A549 (cell line): ENCODE data around the gene GDI2. TPM values are rescaled to one million over a fixed set of nuclear protein-coding genes. Genes with fewer than 3 reads are reported as not detected.
A peak's percentile ranks its signal among the peaks of the same experiment; 100 is the strongest.

Experiments used
- ATAC-seq, 2 experiments: fragments of 200-7000 bp in 1 of 2; fragments of >200 bp in 1 of 2; cut with Nextera tagmentation in 1 of 2; cut with Tn5 transposase in 1 of 2; 3 replicates each; pipeline versions ENCODE4 v1.8.0 to v1.9.1; 2018 to 2020; ENCODE audit warnings: mild to moderate bottlenecking in 1 of 2, moderate library complexity in 1 of 2
- CTCF ChIA-PET: fragments of 300-600 bp; sonication (Branson Sonifier 250); formaldehyde crosslinking; extraction: SDS; loops from one replicate; lab custom pipeline; 2021; ENCODE audit warnings: antibody characterized with exemption, inconsistent platforms; lab: Yijun Ruan, JAX
- POLR2A ChIA-PET: fragments of 350-600 bp; formaldehyde crosslinking; extraction: SDS; loops from one replicate; lab custom pipeline; 2021; ENCODE audit warnings: antibody characterized with exemption, inconsistent platforms; lab: Yijun Ruan, JAX
- DNase-seq, 2 experiments: peaks; one replicate each; pipeline versions ENCODE4 v3.0.0 to v3.0.0-alpha.2; 2011 to 2016; ENCODE audit warnings: low read depth in 1 of 2, low spot score in 1 of 2
- FAIRE-seq: peaks from 2 replicates; lab custom pipeline; 2011; peaks lifted over from hg19 to GRCh38; lab: Jason Lieb, UNC
- H3K27ac ChIP-seq, 2 experiments: fragments of >200 bp; sonication (Bioruptor Twin); formaldehyde crosslinking; 3 replicates each; pipeline ENCODE4 v1.5.1; 2016 to 2017
- H3K4me1 ChIP-seq: fragments of >200 bp; sonication (Bioruptor Twin); formaldehyde crosslinking; 3 replicates; pipeline ENCODE4 v1.6.1; 2016
- H3K4me2 ChIP-seq: fragments of >200 bp; sonication (Bioruptor Twin); formaldehyde crosslinking; 3 replicates; pipeline ENCODE4 v1.6.1; 2016
- H3K4me3 ChIP-seq: fragments of >200 bp; sonication (Bioruptor Twin); formaldehyde crosslinking; 3 replicates; pipeline ENCODE4 v1.5.1; 2016
- H3K9me3 ChIP-seq: fragments of >200 bp; sonication (Bioruptor Twin); formaldehyde crosslinking; 3 replicates; pipeline ENCODE4 v1.6.1; 2016
- BHLHE40 ChIP-seq: IDR thresholded peaks from 2 replicates; pipeline ENCODE4 v1.6.1; 2012; ENCODE audit warnings: low read depth, low read length, inconsistent platforms
- CBX2 ChIP-seq: fragments of 200-600 bp; sonication (generic); IDR thresholded peaks from 2 replicates; pipeline ENCODE4 v1.6.1; 2016; ENCODE audit warnings: low read depth, mild to moderate bottlenecking, borderline replicate concordance
- CBX8 ChIP-seq: fragments of 200-600 bp; sonication (generic); IDR thresholded peaks from 2 replicates; pipeline ENCODE4 v1.6.1; 2016
- CHD2 ChIP-seq: fragments of 150-350 bp; IDR thresholded peaks from 2 replicates; pipeline ENCODE4 v1.6.1; 2014; ENCODE audit warnings: low read length; ENCODE audit not compliant: partially characterized antibody
- EHF ChIP-seq: fragments of 250-450 bp; sonication (Bioruptor Pico); IDR thresholded peaks from 2 replicates; pipeline ENCODE4 v1.5.0; 2020; ENCODE audit warnings: mild to moderate bottlenecking
- EP300 ChIP-seq, 2 experiments: fragments of >200 bp; sonication (Bioruptor Twin); formaldehyde crosslinking; IDR thresholded peaks; 2 replicates in 1 of 2; 3 replicates in 1 of 2; pipeline ENCODE4 v1.6.1; 2016 to 2017
- ESRRA ChIP-seq: fragments of 150-350 bp; IDR thresholded peaks from 2 replicates; pipeline ENCODE4 v1.6.1; 2014; ENCODE audit warnings: mild to moderate bottlenecking, low read length, borderline replicate concordance
- GATA3 ChIP-seq: IDR thresholded peaks from 2 replicates; pipeline ENCODE4 v1.6.1; 2012; ENCODE audit warnings: borderline replicate concordance
- HDAC2 ChIP-seq: fragments of 200-600 bp; sonication (generic); IDR thresholded peaks from 2 replicates; pipeline ENCODE4 v1.6.1; 2016
- KDM5A ChIP-seq: fragments of 200-600 bp; sonication (generic); IDR thresholded peaks from 2 replicates; pipeline ENCODE4 v1.6.1; 2016; ENCODE audit warnings: antibody characterized with exemption, mild to moderate bottlenecking
- MAFK ChIP-seq: fragments of 450-650 bp; IDR thresholded peaks from 2 replicates; pipeline ENCODE4 v1.6.1; 2014; ENCODE audit not compliant: partially characterized antibody
- MAX ChIP-seq: IDR thresholded peaks from 2 replicates; pipeline ENCODE4 v1.6.1; 2012
- MYC ChIP-seq: IDR thresholded peaks from 2 replicates; pipeline ENCODE4 v1.6.1; 2012; ENCODE audit warnings: mild to moderate bottlenecking, inconsistent platforms, low read length, improper control_type of control experiment, borderline replicate concordance
- NPAS2 ChIP-seq: fragments of 250-450 bp; sonication (Bioruptor Pico); IDR thresholded peaks from 2 replicates; pipeline ENCODE4 v1.8.0; 2022; ENCODE audit warnings: mild to moderate bottlenecking, moderate library complexity, borderline replicate concordance
- PBX3 ChIP-seq: IDR thresholded peaks from 2 replicates; pipeline ENCODE4 v1.6.1; 2012
- PHF8 ChIP-seq: fragments of 200-600 bp; sonication (generic); IDR thresholded peaks from 2 replicates; pipeline ENCODE4 v1.6.1; 2016; ENCODE audit warnings: low read depth, mild to moderate bottlenecking, antibody characterized with exemption, moderate library complexity, borderline replicate concordance
- POLR2AphosphoS2 ChIP-seq: conservative IDR thresholded peaks from 2 replicates; pipeline ENCODE4 v1.6.1; 2012; ENCODE audit warnings: low read length, improper control_type of control experiment, inconsistent platforms
- RARB ChIP-seq: fragments of 250-450 bp; sonication (Bioruptor Pico); IDR thresholded peaks from 2 replicates; pipeline ENCODE4 v1.8.0; 2021; ENCODE audit warnings: mild to moderate bottlenecking, moderate library complexity
- RFX5 ChIP-seq: fragments of 450-650 bp; IDR thresholded peaks from 2 replicates; pipeline ENCODE4 v1.7.1; 2014; ENCODE audit warnings: antibody characterized with exemption, mild to moderate bottlenecking, moderate library complexity
- SMC3 ChIP-seq: fragments of >200 bp; sonication (Bioruptor Twin); formaldehyde crosslinking; IDR thresholded peaks from 3 replicates; pipeline ENCODE4 v1.6.1; 2018; ENCODE audit warnings: inconsistent platforms
- SREBF2 ChIP-seq: fragments of 450-650 bp; IDR thresholded peaks from 2 replicates; pipeline ENCODE4 v1.6.1; 2014; ENCODE audit warnings: mild to moderate bottlenecking, moderate library complexity
- TFCP2L1 ChIP-seq: fragments of 250-450 bp; sonication (Bioruptor Pico); IDR thresholded peaks from 2 replicates; pipeline ENCODE4 v1.5.0; 2021; ENCODE audit warnings: mild to moderate bottlenecking
- TP53 ChIP-seq: fragments of 250-450 bp; sonication (Bioruptor Pico); IDR thresholded peaks from 2 replicates; pipeline ENCODE4 v1.5.0; 2021; ENCODE audit warnings: mild to moderate bottlenecking, moderate library complexity
- ZC3H11A ChIP-seq: fragments of 450-650 bp; IDR thresholded peaks from 2 replicates; pipeline ENCODE4 v1.6.1; 2014; ENCODE audit warnings: antibody characterized with exemption, mild to moderate bottlenecking
- WGBS: methylation state at CpG from one replicate; pipeline ENCODE4 v1.1.6; 2017; ENCODE audit errors: missing lambda C conversion rate; 5-methylcytosine and 5-hydroxymethylcytosine counted together
- polyA plus RNA-seq, 4 experiments: library from polyadenylated mRNA; depleted of rRNA in 3 of 4; stranded (reverse); fragments of >200 nt; fragmentation: RNase III in 1 of 4; extraction: RNeasy Plus Mini Kit Qiagen cat#74134 plus additional on column Dnase treatment in 1 of 4; gene quantifications; 2 replicates in 3 of 4; 3 replicates in 1 of 4; pipeline ENCODE4 v1.2.3, GENCODE V29; 2011 to 2017
- TF ChIP-seq, protein P1 (sequence below): IDR thresholded peaks from 2 replicates; pipeline ENCODE4 v1.6.1; 2012; ENCODE audit warnings: low read depth, borderline replicate concordance
- TF ChIP-seq, protein P2 (sequence below): fragments of 450-650 bp; IDR thresholded peaks from 2 replicates; pipeline ENCODE4 v1.6.1; 2014; ENCODE audit warnings: antibody characterized with exemption

GDI2 gene
- polyA plus RNA-seq, 2 of the 4 experiments (the other 2 are of a cell fraction), result 278 to 304 TPM

GRCh38 chr10:5774987-5775620, 38.1 kb downstream of the GDI2 start:
- no peaks in the 10 kb centered on the region for H3K9me3 ChIP-seq
- ChIA-PET POLR2A (no interaction called here), CTCF (interaction anchor here (0.8 to 1.7 kb wide), 3 partner anchors 11 to 115 kb away, joined by 3 to 5 read pairs (median 3); partner anchors contain the start of genes ANKRD16 and FBH1)
- TF ChIP-seq GATA3 (no peak), MAFK (no peak), BHLHE40 (no peak)
- DNase-seq, result no peak
- H3K4me3 ChIP-seq, result no peak overlapping the region
- no peak overlapping the region for H3K4me2 ChIP-seq
- 99% methylated on average over 8 of the region's 8 CpGs for WGBS
- FAIRE-seq, result no peak
- ATAC-seq, result no peak
- no peaks in the 10 kb centered on the region for H3K4me1 ChIP-seq
- no peak overlapping the region for H3K27ac ChIP-seq

- CTCF ChIA-PET, result interaction anchor here (0.8 kb wide), 1 partner anchor 9 kb away, joined by 3 read pairs; no protein-coding TSS in a partner anchor
- ATAC-seq, result peak in 1 of 2 experiments; percentile 8; a peak in 1 of 6 replicates
- WGBS, result 90% methylated on average over 2 of the region's 2 CpGs
- H3K4me2 ChIP-seq, result no peak overlapping the region
- no peak overlapping the region for H3K4me3 ChIP-seq
- DNase-seq, result no peak
- H3K4me1 ChIP-seq, result peaks cover 9% of the 10 kb centered on the region; the same call in 1 of the 3 replicates
- TF ChIP-seq KDM5A (no peak), SREBF2 (no peak), ZC3H11A (no peak), POLR2AphosphoS2 (no peak), TP53 (CRISPR knock-in tag) (no peak), RFX5 (no peak), CBX2 (no peak), MYC (no peak), CHD2 (no peak), EHF (CRISPR knock-in tag) (no peak), HDAC2 (no peak), RARB (no peak), SMC3 (no peak), CBX8 (no peak)
- TF ChIP-seq, protein P1, sequence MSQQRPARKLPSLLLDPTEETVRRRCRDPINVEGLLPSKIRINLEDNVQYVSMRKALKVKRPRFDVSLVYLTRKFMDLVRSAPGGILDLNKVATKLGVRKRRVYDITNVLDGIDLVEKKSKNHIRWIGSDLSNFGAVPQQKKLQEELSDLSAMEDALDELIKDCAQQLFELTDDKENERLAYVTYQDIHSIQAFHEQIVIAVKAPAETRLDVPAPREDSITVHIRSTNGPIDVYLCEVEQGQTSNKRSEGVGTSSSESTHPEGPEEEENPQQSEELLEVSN, result no peak
- H3K27ac ChIP-seq, result no peak overlapping the region
- POLR2A ChIA-PET, result no interaction called here
- FAIRE-seq, result no peak
- H3K9me3 ChIP-seq, result no peaks in the 10 kb centered on the region
These were observed 47.0 kb downstream of the GDI2 start for GRCh38 chr10:5766189-5766588.

DNA sequence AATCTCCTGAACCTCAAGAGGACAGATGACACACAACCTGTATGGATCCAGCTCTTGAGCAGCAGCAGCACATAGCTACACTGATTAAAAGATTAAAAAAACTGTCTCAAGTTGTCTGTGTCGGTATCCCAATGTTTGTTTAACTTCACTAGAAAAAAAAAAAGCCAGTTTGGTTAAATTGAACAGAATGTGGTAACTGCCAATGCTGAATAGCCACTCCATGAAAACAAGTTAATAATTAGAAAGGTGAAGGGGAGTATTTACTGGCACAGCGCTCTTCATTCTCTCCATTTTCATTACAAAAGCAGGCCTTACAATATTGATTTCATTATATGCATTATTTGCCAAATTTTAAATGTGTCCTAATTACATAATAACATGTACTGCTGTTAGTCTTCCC, 47.6 kb downstream of the GDI2 start:
- no peaks in the 10 kb centered on the region for H3K9me3 ChIP-seq
- no peak overlapping the region for H3K27ac ChIP-seq
- H3K4me1 ChIP-seq, result peaks cover 9% of the 10 kb centered on the region; the same call in 1 of the 3 replicates
- CTCF ChIA-PET, result interaction anchor here (0.8 kb wide), 1 partner anchor 8 kb away, joined by 3 read pairs; no protein-coding TSS in a partner anchor
- WGBS, result 95% methylated on average over 2 of the region's 2 CpGs
- no peak overlapping the region for H3K4me2 ChIP-seq
- DNase-seq (no peak), ATAC-seq (no peak), FAIRE-seq (no peak)
- no peak overlapping the region for H3K4me3 ChIP-seq
- TF ChIP-seq MAX (no peak), EP300 (IDR thresholded peaks at IDR 0.05) (no peak), PBX3 (no peak), RARB (no peak), ESRRA (no peak), PHF8 (no peak), NPAS2 (CRISPR knock-in tag) (no peak), TFCP2L1 (no peak)
- TF ChIP-seq, protein P2, sequence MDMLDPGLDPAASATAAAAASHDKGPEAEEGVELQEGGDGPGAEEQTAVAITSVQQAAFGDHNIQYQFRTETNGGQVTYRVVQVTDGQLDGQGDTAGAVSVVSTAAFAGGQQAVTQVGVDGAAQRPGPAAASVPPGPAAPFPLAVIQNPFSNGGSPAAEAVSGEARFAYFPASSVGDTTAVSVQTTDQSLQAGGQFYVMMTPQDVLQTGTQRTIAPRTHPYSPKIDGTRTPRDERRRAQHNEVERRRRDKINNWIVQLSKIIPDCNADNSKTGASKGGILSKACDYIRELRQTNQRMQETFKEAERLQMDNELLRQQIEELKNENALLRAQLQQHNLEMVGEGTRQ, result no peak
- POLR2A ChIA-PET, result interaction anchor here (0.7 kb wide), 1 partner anchor 135 kb away, joined by 3 read pairs; no protein-coding TSS in a partner anchor
